ENCODE measurements around the gene NCBP3. TPM values are rescaled to one million over a fixed set of nuclear protein-coding genes. Genes with fewer than 3 reads are reported as not detected.
A peak's percentile ranks its signal among the peaks of the same experiment; 100 is the strongest.

The NCBP3 gene
- total RNA-seq, 1 experiment from 2014 or later: 28.1 TPM

DNA sequence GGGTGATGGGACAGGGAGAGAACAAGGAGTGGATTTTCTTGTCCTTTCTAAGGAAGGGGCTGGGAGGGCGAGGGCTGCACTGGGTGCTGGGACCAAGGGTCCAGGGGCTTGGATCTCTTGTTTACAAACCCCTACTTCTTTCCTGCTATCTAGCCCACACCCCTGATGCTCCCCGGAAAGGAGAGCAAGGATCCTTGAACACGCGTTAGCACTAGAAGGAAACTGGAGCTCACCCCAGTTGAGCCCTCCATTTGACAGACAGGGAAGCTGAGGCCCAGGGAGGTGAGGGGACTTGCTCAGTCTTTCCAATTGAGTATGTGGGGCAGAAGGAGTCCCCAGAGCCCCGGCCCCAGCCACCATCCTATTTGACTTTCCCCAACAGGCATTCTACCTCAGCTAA is 40.5 kb downstream of the NCBP3 start:
- ATAC-seq: no peak
- H3K4me1 ChIP-seq (ENCODE audit: control insufficient read depth, insufficient read depth, low read length): no peaks in the 10 kb centered on the region
- intact Hi-C loops (cut with micrococcal nuclease; ENCODE audit: unreplicated experiment): no loop called here
- TF ChIP-seq, protein P1, sequence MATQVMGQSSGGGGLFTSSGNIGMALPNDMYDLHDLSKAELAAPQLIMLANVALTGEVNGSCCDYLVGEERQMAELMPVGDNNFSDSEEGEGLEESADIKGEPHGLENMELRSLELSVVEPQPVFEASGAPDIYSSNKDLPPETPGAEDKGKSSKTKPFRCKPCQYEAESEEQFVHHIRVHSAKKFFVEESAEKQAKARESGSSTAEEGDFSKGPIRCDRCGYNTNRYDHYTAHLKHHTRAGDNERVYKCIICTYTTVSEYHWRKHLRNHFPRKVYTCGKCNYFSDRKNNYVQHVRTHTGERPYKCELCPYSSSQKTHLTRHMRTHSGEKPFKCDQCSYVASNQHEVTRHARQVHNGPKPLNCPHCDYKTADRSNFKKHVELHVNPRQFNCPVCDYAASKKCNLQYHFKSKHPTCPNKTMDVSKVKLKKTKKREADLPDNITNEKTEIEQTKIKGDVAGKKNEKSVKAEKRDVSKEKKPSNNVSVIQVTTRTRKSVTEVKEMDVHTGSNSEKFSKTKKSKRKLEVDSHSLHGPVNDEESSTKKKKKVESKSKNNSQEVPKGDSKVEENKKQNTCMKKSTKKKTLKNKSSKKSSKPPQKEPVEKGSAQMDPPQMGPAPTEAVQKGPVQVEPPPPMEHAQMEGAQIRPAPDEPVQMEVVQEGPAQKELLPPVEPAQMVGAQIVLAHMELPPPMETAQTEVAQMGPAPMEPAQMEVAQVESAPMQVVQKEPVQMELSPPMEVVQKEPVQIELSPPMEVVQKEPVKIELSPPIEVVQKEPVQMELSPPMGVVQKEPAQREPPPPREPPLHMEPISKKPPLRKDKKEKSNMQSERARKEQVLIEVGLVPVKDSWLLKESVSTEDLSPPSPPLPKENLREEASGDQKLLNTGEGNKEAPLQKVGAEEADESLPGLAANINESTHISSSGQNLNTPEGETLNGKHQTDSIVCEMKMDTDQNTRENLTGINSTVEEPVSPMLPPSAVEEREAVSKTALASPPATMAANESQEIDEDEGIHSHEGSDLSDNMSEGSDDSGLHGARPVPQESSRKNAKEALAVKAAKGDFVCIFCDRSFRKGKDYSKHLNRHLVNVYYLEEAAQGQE (IDR thresholded peaks at IDR 0.05; ENCODE audit: insufficient read depth in 1 of 2, low read depth in 2 of 2, low read length in 1 of 2): no peak
- TF ChIP-seq POLR2AphosphoS5 (IDR thresholded peaks at IDR 0.05; ENCODE audit: low read depth, low read length) (no peak), SIN3A (IDR thresholded peaks at IDR 0.05; ENCODE audit: borderline replicate concordance, insufficient read depth, low read depth, low read length) (no peak)
- DNase-seq (ENCODE audit: low read depth, low spot score): no peak
- H3K27ac ChIP-seq (ENCODE audit: low read length): no peak overlapping the region
- no TSS peak for BruUV-seq (replicated peaks)
- H3K9me3 ChIP-seq (ENCODE audit: control insufficient read depth, insufficient read depth, low read depth, low read length): no peaks in the 10 kb centered on the region
- ChIA-PET CTCF (no interaction called here), POLR2A (no interaction called here)
- no peaks in the 10 kb centered on the region for H3K27me3 ChIP-seq (ENCODE audit: control insufficient read depth, insufficient read depth, low read length)
- H3K36me3 ChIP-seq (ENCODE audit: control insufficient read depth, insufficient read depth, low read length): no peaks in the 10 kb centered on the region
- in situ Hi-C loops (cut with HindIII; ENCODE audit: low pct_unique_long_range_greater_than_20kb, low sequenced_read_pairs): no loop called here
- H3K4me3 ChIP-seq (ENCODE audit: low read depth in 2 of 2, low read length in 2 of 2): no peak overlapping the region

DNA sequence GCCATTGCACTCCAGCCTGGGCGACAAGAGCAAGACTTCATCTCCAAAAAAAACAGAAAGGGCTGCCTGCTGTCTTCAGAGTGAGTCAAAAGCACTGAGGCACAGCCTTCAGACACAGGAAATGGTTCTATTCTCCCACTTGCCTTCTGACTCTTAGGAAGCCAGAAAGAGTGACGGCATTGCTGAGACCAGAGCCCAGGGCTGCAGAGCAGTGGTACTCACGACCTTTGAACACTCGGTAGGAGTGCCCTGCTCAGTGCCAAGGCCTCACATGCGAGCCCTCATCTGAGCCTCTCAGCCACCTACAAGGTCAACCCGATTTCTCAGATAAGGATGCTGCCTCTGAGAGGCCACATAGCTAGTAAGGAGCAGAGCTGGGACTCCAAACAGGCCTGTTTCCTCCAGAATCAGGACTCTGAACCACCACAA is 41.5 kb downstream of the NCBP3 start:
- ATAC-seq: peak; percentile 59
- TF ChIP-seq POLR2AphosphoS5 (IDR thresholded peaks at IDR 0.05; ENCODE audit: low read depth, low read length) (no peak), SIN3A (IDR thresholded peaks at IDR 0.05; ENCODE audit: borderline replicate concordance, insufficient read depth, low read depth, low read length) (no peak), TCF7L2 (IDR thresholded peaks at IDR 0.05; ENCODE audit: low read depth, low read length) (no peak)
- TF ChIP-seq, protein P1 (IDR thresholded peaks at IDR 0.05; ENCODE audit: insufficient read depth in 1 of 2, low read depth in 2 of 2, low read length in 1 of 2): no peak
- TF ChIP-seq, protein P2, sequence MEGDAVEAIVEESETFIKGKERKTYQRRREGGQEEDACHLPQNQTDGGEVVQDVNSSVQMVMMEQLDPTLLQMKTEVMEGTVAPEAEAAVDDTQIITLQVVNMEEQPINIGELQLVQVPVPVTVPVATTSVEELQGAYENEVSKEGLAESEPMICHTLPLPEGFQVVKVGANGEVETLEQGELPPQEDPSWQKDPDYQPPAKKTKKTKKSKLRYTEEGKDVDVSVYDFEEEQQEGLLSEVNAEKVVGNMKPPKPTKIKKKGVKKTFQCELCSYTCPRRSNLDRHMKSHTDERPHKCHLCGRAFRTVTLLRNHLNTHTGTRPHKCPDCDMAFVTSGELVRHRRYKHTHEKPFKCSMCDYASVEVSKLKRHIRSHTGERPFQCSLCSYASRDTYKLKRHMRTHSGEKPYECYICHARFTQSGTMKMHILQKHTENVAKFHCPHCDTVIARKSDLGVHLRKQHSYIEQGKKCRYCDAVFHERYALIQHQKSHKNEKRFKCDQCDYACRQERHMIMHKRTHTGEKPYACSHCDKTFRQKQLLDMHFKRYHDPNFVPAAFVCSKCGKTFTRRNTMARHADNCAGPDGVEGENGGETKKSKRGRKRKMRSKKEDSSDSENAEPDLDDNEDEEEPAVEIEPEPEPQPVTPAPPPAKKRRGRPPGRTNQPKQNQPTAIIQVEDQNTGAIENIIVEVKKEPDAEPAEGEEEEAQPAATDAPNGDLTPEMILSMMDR (IDR thresholded peaks at IDR 0.05): no peak
- no peak overlapping the region for H3K4me3 ChIP-seq (ENCODE audit: low read depth in 2 of 2, low read length in 2 of 2)
- intact Hi-C loops (cut with micrococcal nuclease; ENCODE audit: unreplicated experiment) (no loop called here), in situ Hi-C loops (cut with HindIII; ENCODE audit: low pct_unique_long_range_greater_than_20kb, low sequenced_read_pairs) (no loop called here)
- no peak for DNase-seq (ENCODE audit: low read depth, low spot score)
- CTCF ChIA-PET: no interaction called here
- H3K27me3 ChIP-seq (ENCODE audit: control insufficient read depth, insufficient read depth, low read length): no peaks in the 10 kb centered on the region
- POLR2A ChIA-PET: no interaction called here
- H3K4me1 ChIP-seq (ENCODE audit: control insufficient read depth, insufficient read depth, low read length): no peaks in the 10 kb centered on the region
- H3K36me3 ChIP-seq (ENCODE audit: control insufficient read depth, insufficient read depth, low read length): no peaks in the 10 kb centered on the region
- H3K27ac ChIP-seq (ENCODE audit: low read length): no peak overlapping the region
- no peaks in the 10 kb centered on the region for H3K9me3 ChIP-seq (ENCODE audit: control insufficient read depth, insufficient read depth, low read depth, low read length)
- no TSS peak for BruUV-seq (replicated peaks)

Measured in Panc1 (cell line).